HG02970 (cell line): ENCODE results near the gene MYO1F.

Experiments used
- ATAC-seq: cut with Tn5 transposase; IDR thresholded peaks from one replicate; pipeline ENCODE4 v1.9.1; 2021; ENCODE audit warnings: mild to moderate bottlenecking, moderate library complexity, moderate number of reproducible peaks; ENCODE audit not compliant: unreplicated experiment, low FRiP score

Gene MYO1F

DNA sequence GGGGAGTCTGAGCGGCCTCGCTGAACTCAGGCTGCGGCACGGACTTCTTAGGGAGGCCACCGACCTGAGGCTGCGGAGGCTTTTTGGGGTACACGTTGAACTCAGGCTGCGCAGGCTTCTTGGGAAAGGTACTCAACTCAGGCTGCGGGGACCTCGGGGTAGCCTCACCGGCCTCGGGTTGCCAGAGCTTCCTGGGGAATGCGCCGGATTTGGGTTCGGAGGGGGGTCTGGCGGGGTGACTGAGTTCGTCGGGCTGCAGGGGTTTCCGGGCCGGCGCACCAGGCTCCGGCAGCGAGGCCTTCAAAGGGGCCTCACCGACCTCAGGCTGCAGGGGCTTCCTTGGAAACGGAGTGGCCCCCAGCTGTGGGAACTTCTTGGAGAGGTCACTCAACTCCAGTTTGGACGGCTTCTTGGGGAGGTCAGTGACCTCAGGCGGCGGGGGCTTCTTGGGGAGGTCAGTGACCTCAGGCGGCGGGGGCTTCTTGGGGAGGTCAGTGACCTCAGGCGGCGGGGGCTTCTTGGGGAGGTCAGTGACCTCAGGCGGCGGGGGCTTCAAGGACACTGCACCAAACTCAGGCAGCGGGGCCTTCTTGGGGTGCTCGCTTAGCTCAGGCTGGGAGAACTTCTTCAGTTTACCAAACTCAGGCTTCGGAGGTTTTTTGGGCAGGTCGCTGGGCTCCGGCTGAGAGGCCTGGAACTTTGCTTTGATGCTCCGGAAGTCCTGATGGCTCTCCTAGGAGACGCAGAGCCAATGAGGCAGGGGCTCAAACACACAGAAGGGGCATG is 78.0 kb downstream of the MYO1F start:
- ATAC-seq = no peak

DNA sequence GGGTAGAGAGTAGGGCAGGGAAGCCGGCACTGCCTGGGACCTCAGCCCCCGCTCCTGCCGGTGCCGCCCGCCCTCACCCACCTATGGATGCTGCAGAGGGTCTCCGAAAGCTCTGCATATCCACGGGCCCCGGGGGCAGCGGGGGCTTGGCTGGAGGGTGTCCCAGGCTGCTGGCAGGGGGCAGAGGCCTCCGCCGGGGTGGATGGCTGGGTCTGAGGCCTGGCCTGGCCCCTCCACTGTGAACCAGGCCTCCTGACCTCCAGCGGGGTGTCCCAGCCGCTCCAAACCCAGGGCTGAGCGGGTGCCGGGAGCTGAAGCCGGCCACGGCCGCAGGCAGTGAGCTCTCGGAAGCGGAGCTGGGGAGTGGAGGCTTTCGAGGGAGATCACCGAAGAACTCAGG is 78.9 kb downstream of the MYO1F start:
- no peak for ATAC-seq

DNA sequence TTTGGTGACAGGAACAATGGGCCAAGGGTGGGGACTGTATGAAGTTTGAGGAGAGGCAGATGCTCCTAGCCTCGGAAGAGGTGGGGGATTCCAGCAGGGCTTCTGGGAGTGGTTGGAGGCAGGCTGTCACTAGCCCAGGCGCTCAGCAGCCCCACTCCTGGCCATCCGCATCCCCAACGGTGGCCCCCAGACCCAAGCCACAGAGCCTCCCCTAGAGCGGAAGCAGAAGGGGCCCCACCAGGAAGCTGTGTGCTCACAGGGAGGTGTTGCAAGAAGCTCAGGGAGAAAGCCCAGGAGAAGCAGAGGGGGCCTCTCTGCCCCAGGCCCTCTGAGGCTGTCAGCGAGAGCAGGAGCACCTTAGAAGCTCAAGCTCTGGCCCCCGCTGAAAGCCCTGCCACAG is 83.1 kb downstream of the MYO1F start:
- no peak for ATAC-seq

DNA sequence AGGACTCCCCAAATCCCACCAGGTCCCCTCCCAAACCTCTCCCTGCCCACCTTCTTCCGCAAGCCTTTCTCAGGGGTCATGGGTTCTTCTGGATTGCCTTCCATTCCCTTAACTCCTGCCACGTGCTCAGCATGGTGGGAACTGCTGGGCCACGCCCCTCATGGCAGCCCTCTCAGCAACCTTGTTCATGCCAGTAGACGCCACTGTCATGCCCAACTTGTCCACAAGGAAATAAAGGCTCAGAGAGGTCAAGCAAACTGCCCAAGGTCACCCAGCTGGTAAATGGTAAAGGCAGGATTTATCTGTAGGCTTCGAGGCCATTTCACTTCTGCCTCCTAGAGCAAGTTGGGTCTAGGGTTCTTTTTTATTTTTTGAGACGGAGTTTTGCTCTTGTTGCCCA is 85.7 kb downstream of the MYO1F start:
- no peak for ATAC-seq

DNA sequence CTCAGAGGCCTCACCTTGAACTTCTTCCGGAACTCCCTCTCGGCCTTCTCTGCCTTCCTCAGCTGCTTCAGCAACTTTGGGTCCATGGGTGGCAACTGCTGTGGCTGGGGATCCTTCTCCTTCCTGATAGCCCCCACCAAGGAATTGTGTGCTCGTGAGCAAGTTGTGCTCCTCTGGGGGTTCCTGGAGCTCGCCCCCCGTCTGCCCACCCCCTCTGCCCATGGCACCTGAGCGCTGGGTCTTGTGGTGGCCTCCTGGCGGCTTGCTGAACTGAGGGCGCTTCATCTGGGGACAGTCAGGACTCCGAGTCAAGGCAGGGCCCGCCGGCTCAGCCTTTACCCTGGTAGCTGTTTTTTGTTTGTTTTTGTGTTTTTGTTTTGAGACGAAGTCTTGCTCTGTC is 86.4 kb downstream of the MYO1F start:
- ATAC-seq = no peak

DNA sequence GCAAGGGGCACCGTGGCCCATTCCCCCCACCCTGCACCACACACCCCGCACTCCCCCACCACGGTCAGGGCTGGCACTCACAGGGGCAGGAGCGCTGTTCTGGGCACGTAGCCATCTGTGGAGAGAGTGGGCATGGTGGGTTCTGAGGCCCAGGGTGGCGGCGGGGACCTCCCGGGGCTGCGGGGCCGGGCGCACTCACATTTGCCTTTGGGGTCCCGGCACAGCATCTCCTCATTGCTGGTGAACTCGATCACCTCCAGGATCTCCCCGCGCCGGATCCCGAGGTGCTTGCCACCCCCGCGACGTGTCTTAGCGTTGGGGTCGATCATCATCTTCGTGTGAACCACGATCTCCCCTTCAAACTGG is 86.9 kb downstream of the MYO1F start:
- ATAC-seq = no peak

DNA sequence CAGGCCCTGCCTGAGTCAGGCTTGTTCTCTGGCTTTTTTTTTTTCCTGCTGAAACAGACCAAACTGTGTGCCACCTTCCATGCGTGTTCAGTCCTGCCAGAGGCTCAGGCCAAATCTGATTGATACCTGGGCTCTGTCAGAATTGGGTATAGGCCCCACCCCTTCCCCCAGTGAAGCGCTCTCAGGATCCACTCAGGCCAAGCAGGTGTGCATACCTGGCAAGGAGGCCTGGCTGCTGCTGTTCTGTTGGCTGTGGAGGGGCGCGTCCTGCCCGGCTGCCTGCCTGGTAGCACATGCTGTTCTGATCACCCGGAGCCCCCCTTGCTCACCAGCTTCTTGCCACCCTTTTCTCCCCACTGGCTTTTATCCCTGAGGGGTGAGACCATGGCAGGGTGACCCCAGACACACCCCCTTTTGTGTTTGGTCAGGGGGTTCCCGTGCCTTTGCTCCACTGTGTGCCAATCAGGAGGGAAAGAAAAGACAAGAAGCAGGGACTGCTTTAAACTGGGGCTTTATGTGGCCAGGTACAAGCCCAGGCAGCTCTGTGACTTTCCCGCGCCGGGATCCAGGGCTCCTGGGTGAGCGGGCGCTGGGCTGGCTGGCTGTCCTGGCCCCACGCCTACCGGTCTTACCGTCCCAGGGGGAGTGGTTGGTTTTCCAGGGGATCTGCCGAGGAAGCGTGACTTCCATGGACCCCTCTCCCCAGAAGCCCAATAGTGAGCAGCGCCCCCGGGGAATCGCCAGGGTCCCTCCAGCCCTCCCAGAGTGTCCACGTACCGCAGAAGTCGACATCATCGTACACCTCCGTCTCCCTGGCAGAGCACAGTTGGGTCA is 87.5 kb downstream of the MYO1F start:
- ATAC-seq = no peak

DNA sequence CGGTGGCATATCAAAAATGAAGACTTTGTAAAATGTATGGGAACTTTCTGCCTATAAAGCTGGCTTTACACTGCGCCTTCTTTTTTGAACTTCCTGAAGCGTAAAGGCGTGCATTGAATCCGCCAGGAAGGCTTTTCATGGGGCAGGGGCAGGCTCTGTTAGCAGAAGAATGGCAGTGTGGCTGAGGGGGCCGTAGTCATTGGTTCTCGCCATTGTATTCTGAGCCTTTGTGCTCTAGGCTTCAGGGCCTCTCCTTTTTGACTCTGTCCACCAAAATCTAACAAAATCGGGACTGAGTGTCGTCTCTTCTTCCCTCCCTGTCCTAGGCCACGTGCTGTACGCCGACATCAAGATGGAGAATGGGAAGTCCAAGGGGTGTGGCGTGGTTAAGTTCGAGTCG is 88.9 kb downstream of the MYO1F start:
- no peak for ATAC-seq

DNA sequence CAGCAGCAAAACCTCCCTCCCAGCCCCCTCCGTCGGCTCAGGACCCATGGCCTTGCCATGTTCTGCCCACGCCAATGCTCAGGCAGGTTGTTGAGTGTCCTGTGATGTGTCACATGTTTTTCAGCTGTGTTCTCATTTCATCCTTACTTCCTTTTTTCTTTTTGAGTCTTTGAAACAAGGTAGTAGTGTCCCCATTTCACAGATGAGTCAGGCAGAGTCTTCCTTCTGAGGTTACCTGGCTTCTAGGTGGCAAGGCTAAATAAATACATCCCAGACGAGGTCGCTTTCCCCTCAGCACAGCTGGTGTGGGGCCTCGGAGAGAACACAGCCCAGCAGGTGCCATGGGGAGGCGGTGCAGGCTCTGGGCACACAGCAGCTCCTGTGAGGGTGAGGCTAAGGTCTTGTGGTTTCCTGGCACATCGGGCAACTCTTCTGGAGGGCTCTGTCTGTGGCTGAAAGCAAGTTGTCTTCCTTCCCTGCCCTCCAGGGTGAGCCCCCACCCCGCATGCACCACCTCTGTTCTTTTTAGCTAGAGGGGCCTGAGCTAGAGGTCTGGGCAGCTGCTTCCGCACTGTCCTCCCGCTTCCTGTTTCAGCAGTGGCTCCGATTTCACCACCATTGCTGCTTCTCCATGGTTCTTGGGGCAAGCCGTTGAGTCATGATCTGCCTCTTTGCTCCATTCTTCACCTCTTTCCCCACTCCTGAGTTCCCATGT is 89.9 kb downstream of the MYO1F start:
- ATAC-seq = no peak

DNA sequence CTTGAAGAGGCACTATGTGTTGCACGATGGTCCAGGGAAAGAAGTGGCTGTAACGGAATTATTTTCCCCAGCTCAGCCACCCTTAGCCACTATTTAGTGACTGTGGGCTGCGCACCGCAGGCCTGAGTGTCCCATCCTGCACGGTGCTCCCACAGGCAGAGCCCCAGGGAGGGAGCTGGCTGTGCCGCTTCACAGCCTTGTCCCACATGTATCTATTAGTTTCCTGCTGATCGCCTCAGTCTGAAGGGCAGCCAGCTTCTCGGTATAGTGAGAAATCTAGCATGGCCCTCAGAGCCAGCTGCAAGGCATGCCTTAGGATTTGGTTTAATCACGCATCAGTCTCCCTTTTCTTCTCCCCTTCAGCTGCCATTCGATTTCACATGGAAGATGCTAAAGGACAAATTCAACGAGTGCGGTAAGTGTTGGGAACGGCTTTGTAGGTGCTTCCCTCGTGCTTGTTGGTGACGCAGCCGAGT is 90.5 kb downstream of the MYO1F start:
- ATAC-seq = no peak

DNA sequence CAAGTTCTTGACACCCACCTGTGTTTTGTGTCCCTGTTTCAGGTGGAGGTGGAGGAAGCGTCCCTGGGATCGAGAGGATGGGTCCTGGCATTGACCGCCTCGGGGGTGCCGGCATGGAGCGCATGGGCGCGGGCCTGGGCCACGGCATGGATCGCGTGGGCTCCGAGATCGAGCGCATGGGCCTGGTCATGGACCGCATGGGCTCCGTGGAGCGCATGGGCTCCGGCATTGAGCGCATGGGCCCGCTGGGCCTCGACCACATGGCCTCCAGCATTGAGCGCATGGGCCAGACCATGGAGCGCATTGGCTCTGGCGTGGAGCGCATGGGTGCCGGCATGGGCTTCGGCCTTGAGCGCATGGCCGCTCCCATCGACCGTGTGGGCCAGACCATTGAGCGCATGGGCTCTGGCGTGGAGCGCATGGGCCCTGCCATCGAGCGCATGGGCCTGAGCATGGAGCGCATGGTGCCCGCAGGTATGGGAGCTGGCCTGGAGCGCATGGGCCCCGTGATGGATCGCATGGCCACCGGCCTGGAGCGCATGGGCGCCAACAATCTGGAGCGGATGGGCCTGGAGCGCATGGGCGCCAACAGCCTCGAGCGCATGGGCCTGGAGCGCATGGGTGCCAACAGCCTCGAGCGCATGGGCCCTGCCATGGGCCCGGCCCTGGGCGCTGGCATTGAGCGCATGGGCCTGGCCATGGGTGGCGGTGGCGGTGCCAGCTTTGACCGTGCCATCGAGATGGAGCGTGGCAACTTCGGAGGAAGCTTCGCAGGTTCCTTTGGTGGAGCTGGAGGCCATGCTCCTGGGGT is 91.5 kb downstream of the MYO1F start:
- no peak for ATAC-seq

DNA sequence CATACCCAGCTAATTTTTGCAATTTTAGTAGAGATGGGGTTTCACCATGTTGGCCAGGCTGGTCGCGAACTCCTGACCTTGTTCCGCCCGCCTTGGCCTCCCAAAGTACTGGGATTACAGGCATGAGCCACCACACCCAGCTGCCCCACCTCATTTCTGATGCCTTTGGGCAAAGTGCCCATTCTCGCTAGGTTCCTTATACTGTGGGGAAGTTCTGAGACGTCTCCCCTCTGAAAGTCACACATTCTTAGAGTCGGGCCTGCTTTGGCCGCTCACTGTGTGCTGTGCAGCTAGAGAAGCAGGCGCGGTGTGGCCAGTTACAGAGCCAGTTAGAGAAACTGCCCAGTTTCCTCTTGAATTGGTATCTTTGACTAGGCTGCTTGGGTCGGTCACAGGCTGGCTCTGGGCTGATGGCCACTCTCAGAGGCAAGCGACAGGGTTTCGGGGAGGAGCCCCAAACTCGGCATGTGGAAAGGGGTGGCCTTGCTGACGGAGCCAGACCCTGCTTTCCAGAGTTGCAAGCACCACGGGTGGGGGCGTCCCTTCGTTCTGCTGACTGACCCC is 92.8 kb downstream of the MYO1F start:
- ATAC-seq = no peak

DNA sequence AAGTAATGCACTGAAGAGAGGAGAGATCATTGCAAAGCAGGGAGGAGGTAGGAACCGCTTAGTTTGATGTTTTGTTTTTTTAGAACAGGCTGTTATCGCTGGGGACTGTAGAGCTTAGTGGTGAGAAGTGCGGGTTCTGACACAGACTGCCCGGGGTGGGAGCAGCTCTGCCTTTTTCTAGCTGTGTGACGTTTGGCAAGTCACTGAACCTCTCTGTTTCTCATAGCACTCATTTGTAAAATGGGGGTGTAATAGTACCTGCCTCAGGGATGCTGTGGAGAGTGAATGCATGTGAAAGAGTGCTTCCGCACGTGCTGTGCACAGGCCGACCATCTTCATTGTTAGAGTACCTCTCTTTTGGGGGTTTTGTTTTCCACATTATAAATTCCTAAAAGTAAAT is 94.1 kb downstream of the MYO1F start:
- no peak for ATAC-seq

DNA sequence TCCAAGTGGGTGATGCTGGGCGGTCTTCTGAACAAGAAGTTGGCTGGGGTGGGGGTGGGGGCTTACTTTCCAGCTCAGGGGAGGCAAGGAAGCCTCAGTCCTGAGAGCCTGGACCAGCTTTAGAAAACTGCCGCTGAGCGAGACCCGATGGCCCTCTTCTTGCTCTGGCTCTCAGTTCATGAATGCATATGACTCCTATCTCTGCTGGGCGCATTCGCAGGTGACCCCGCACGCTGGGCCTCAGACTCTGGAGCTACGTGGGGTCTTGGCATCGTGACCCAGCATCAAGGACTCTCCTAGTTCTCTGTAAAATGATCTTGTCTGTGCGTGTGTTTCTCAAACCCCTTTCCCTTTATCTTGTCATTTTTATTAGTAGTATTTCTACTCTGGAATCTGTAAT is 94.5 kb downstream of the MYO1F start:
- no peak for ATAC-seq

DNA sequence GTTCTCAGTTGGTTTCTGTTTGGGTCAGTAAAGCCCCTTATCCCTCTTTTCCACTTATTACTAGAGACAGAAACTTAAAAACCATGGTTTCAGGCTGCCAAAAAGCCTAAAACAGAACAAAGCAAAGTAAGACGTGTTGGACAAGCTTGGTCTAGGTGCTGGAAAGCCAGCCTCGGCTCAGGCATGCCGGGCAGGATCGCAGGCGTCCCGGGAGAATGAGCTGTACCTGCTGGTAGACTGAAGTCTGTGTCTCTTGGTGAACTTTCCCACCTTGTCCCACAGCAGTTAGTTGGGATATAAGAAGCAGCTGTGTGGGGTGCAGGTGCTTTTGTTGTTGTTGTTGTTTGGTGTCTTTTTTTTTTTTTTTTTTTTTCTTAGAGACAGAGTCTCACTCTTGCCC is 95.6 kb downstream of the MYO1F start:
- no peak for ATAC-seq

DNA sequence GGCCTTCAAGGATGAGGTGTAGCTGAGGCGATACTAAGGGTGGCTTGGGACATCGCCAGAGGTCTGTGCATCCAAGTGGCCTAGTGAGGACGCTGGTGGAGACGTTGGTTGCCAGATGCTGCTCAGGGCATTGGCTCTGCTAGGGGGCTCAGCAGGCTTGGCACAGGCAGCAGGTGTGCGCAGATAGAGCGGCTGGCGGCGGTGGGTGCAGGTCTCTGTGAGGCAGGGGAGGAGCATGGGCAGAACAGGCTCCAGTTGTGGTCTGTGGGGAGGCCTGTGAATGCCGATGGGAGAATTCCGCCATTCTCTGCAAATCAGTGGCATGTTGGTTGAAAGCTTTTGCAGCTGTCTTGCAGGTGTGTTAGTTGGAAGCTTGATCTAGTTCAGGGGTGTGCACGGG is 96.0 kb downstream of the MYO1F start:
- no peak for ATAC-seq

DNA sequence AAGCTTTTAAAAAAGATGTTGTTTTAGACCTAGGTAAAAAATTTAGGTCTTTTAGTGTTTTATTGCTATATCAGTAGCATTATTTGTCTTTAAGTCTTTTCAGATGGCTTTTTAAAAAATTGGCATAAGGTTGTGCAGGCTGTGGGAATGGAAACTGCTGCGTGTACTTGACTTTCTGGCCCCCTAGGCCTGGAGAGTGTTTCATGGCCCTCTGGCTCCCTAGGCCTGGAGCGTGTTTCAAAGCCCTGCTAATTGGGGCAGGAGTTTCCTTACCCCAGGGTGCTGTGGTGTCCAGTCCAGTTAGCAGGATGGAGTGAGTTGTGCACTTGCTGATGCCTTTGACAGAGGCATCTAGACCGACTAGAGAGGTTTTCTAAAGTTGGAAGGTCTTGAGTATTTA is 98.6 kb downstream of the MYO1F start:
- ATAC-seq = no peak

DNA sequence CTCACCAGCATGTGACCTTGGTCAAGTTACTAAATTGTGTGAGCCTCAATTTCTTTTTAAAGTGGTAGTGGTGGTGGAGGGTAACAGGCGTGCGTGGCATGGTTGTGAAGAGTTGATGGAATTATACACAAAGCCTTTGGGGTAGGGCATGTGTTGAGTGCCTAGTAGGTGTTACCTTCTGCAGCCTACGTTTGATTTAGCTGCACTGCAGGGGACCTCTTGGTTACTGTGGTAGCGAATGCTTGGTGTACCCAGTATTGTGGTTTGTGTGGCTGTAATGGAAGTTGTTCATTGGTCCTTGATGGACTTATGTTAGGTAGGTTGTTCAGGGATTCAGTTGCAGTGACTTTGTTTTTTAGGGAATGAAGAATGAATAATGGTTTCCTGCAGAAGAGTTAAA is 99.4 kb downstream of the MYO1F start:
- ATAC-seq = no peak

DNA sequence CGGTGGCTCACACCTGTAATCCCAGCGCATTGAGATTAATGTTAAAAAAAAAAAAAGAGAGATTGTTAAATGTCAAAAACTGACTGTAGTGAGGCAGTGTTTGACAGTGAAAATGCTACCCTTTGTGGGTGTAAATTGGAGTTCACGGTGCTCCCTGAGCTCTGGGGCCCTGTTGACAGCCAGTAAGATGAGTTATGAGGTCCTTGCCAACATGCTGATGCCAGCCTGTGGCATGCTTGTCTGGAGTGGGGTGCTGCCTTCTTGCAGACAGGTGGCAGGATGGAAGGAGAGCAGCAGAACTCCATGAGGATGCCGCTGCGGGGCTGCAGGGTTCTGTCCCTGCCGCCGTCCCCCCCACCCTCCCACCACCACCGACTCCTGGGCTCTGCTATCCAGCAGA is 100.7 kb downstream of the MYO1F start:
- ATAC-seq = no peak

DNA sequence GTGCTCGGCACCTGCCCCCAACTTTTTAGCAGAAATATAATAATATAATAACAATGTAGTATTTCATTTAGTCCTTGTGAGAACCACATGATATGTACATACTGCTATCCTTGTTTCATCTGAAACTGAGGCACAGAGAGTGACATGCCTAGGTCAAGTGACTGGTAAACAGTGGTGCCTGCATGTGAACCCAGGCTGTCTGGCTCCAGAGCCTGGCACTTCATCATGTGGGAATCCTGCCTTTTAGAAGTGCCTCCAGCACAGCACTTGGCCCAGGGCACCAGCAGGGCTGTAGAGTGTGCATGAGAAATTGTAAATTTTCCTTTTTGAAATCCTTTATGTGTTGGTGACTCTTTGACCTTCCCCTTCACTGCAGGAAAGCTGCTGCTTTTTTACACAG is 102.2 kb downstream of the MYO1F start:
- no peak for ATAC-seq
